Colon (tissue), 2 donors: Measurements from ENCODE around the gene CFAP100.

Source experiments
- FAIRE-seq: peaks from 2 replicates; lab custom pipeline; 2012; peaks lifted over from hg19 to GRCh38; lab: Jason Lieb, UNC
- donor health status: control.
- donor health status: control.

CFAP100 gene

GRCh38 chr3:126422571-126423091, 27.9 kb downstream of the CFAP100 start:
- FAIRE-seq = no peak

- FAIRE-seq = no peak
Measured at GRCh38 chr3:126423191-126424038, 28.7 kb downstream of the CFAP100 start.

GRCh38 chr3:126424039-126424717, 29.5 kb downstream of the CFAP100 start:
- no peak for FAIRE-seq

GRCh38 chr3:126424751-126425150, 30.0 kb downstream of the CFAP100 start:
- FAIRE-seq = no peak

- no peak for FAIRE-seq
Measured at GRCh38 chr3:126431103-126431534, 36.4 kb downstream of the CFAP100 start.

- FAIRE-seq = no peak
Measured at GRCh38 chr3:126432361-126433104, 37.8 kb downstream of the CFAP100 start.

GRCh38 chr3:126433105-126433430, 38.4 kb downstream of the CFAP100 start:
- no peak for FAIRE-seq

- no peak for FAIRE-seq
Measured at GRCh38 chr3:126433496-126434263, 39.0 kb downstream of the CFAP100 start.

GRCh38 chr3:126434264-126434590, 39.5 kb downstream of the CFAP100 start:
- FAIRE-seq = no peak

GRCh38 chr3:126434931-126435411, 40.3 kb downstream of the CFAP100 start:
- FAIRE-seq = no peak

GRCh38 chr3:126435456-126436315, 41.0 kb downstream of the CFAP100 start:
- no peak for FAIRE-seq

GRCh38 chr3:126436826-126437717, 42.4 kb downstream of the CFAP100 start:
- no peak for FAIRE-seq

GRCh38 chr3:126438186-126438585, 43.5 kb downstream of the CFAP100 start:
- no peak for FAIRE-seq

- no peak for FAIRE-seq
Measured at GRCh38 chr3:126438746-126439145, 44.0 kb downstream of the CFAP100 start.

GRCh38 chr3:126439346-126439967, 44.7 kb downstream of the CFAP100 start:
- FAIRE-seq = no peak

GRCh38 chr3:126439968-126440708, 45.4 kb downstream of the CFAP100 start:
- no peak for FAIRE-seq

- FAIRE-seq = no peak
Measured at GRCh38 chr3:126440709-126440995, 45.9 kb downstream of the CFAP100 start.

GRCh38 chr3:126441256-126441880, 46.7 kb downstream of the CFAP100 start:
- FAIRE-seq = no peak
